Heart left ventricle (tissue), 13 donors: ENCODE data around the gene BABAM1.

Source experiments
- CTCF ChIP-seq, 12 donors: fragments of 200-600 bp; sonication (generic) in 4 of 12; IDR thresholded peaks; one replicate each; pipeline versions ENCODE4 v1.5.0 to v1.8.0; 2018 to 2022; ENCODE audit warnings: antibody characterized with exemption in 12 of 12, mild to moderate bottlenecking in 5 of 12
- POLR2A ChIP-seq, 2 donors: fragments of 450-650 bp; IDR thresholded peaks; one replicate each; pipeline ENCODE4 v1.6.1; 2017; ENCODE audit warnings: antibody characterized with exemption in 2 of 2, mild to moderate bottlenecking in 2 of 2, moderate library complexity in 2 of 2
- donor health status: ischemic (EF 13 %, LVEDD 7.1; RV severe dilation, severe dysfunction).
- donor health status: DM: no; HTN: yes; CAD: no.
- donor health status: DM: no; HTN: no; CAD: no.
- donor health status: ischemic (EF 25% LVEDD 6.9; RV normal size, moderate dysfunction).
- donor health status: ischemic (EF 25% LVEDD 5.7; RV mildly dilated, moderate dysfunction).
- donor health status: ischemic (EF 35%, LVEDD 5.7; RV mildly dilated, moderate dysfunction).
- donor health status: nonischemic (EF 11% LVEDD 7.7; RV severe dilation, severe dysfunction).
- donor health status: DM: yes; HTN: yes; CAD: no.
- donor health status: PGD.
- donor health status: ischemic (EF 29% LVEDD 5.4; RV normal size, mild dysfunction).
- donor health status: nonischemic (EF 23%, LVEDD 6.1; RV moderate dilation, normal function).

- TF ChIP-seq CTCF (IDR thresholded peaks at IDR 0.05): no peak
- no peak for TF ChIP-seq POLR2A (IDR thresholded peaks at IDR 0.05)
Observed at GRCh38 chr19:17302391-17303166, 35.3 kb downstream of the BABAM1 start.
